GM12878 (cell line): ENCODE results near the gene PDS5A. TPM values are rescaled to one million over a fixed set of nuclear protein-coding genes. Genes with fewer than 3 reads are reported as not detected.

Experiments
- CBX5 ChIP-seq: sonication (generic); IDR thresholded peaks from 2 replicates; pipeline ENCODE4 v1.6.1; 2016; ENCODE audit warnings: low read depth, moderate library complexity, mild to moderate bottlenecking, inconsistent platforms
- E2F8 ChIP-seq: fragments of 450-650 bp; IDR thresholded peaks from 2 replicates; pipeline ENCODE4 v1.6.1; 2018; ENCODE audit warnings: mild to moderate bottlenecking, low read depth, moderate library complexity; ENCODE audit not compliant: partially characterized antibody
- ELK1 ChIP-seq: IDR thresholded peaks from 2 replicates; pipeline ENCODE4 v1.6.1; 2012; ENCODE audit warnings: low read depth, low read length, improper control_type of control experiment
- HDAC2 ChIP-seq: fragments of 200-600 bp; sonication (generic); IDR thresholded peaks from 2 replicates; pipeline ENCODE4 v1.6.1; 2017
- IKZF1 ChIP-seq: fragments of 450-650 bp; conservative IDR thresholded peaks from 2 replicates; pipeline ENCODE4 v1.6.1; 2017; ENCODE audit warnings: antibody characterized with exemption, mild to moderate bottlenecking
- IRF4 ChIP-seq: IDR thresholded peaks from 2 replicates; pipeline ENCODE4 v1.6.1; 2011; ENCODE audit warnings: low read depth, low read length
- JUND ChIP-seq: IDR thresholded peaks from 2 replicates; pipeline ENCODE4 v1.6.1; 2012; ENCODE audit warnings: low read depth, mild to moderate bottlenecking, low read length, improper control_type of control experiment, moderate library complexity
- KLF5 ChIP-seq: fragments of 450-650 bp; IDR thresholded peaks from 2 replicates; pipeline ENCODE4 v1.6.1; 2014; ENCODE audit warnings: mild to moderate bottlenecking; ENCODE audit not compliant: partially characterized antibody
- MAX ChIP-seq: IDR thresholded peaks from 2 replicates; pipeline ENCODE4 v1.6.1; 2012; ENCODE audit warnings: low read depth, low read length, improper control_type of control experiment
- MYC ChIP-seq: IDR thresholded peaks from 2 replicates; pipeline ENCODE4 v1.6.1; 2011; ENCODE audit warnings: mild to moderate bottlenecking, low read length, moderate library complexity, inconsistent platforms; ENCODE audit not compliant: insufficient read depth, insufficient replicate concordance, insufficient read length, severe bottlenecking
- NFXL1 ChIP-seq: fragments of 450-650 bp; IDR thresholded peaks from 2 replicates; pipeline ENCODE4 v1.6.1; 2017; ENCODE audit warnings: antibody characterized with exemption, mild to moderate bottlenecking, borderline replicate concordance
- NFYB ChIP-seq: IDR thresholded peaks from 2 replicates; pipeline ENCODE4 v1.6.1; 2011; ENCODE audit warnings: low read depth, mild to moderate bottlenecking, low read length, improper control_type of control experiment, moderate library complexity; ENCODE audit not compliant: insufficient read depth
- PAX8 ChIP-seq: fragments of 450-650 bp; IDR thresholded peaks from 2 replicates; pipeline ENCODE4 v1.6.1; 2017; ENCODE audit warnings: mild to moderate bottlenecking, moderate library complexity
- POLR2AphosphoS5 ChIP-seq: IDR thresholded peaks from 2 replicates; pipeline ENCODE4 v1.6.1; 2011; ENCODE audit warnings: mild to moderate bottlenecking, low read length, inconsistent platforms
- REST ChIP-seq: IDR thresholded peaks from 2 replicates; pipeline ENCODE4 v1.6.1; 2012; ENCODE audit warnings: mild to moderate bottlenecking, low read depth, low read length
- RUNX3 ChIP-seq: IDR thresholded peaks from 2 replicates; pipeline ENCODE4 v1.6.1; 2012; ENCODE audit warnings: low read length, inconsistent platforms
- SIN3A ChIP-seq: IDR thresholded peaks from 2 replicates; pipeline ENCODE4 v1.6.1; 2012; ENCODE audit warnings: low read depth, low read length, improper control_type of control experiment
- SPI1 ChIP-seq: IDR thresholded peaks from 2 replicates; pipeline ENCODE4 v1.6.1; 2011; ENCODE audit warnings: low read depth, mild to moderate bottlenecking, low read length, moderate library complexity, borderline replicate concordance; ENCODE audit not compliant: insufficient read depth
- STAT1 ChIP-seq: fragments of 450-650 bp; conservative IDR thresholded peaks from 2 replicates; pipeline ENCODE4 v1.6.1; 2014; ENCODE audit warnings: antibody characterized with exemption, mild to moderate bottlenecking
- USF1 ChIP-seq: IDR thresholded peaks from 2 replicates; pipeline ENCODE4 v1.6.1; 2011; ENCODE audit warnings: borderline replicate concordance, low read depth, mild to moderate bottlenecking, moderate library complexity, mixed read lengths, low read length; ENCODE audit not compliant: insufficient read depth; ENCODE audit errors: extremely low read length
- ZNF217 ChIP-seq: fragments of 450-650 bp; IDR thresholded peaks from 2 replicates; pipeline ENCODE4 v1.6.1; 2017; ENCODE audit warnings: antibody characterized with exemption, mild to moderate bottlenecking
- polyA plus RNA-seq, 11 experiments: library from polyadenylated mRNA; depleted of rRNA in 4 of 11; unstranded in 6 of 11; stranded (reverse) in 5 of 11; fragments of >200 nt; fragmentation: Nextera tagmentation in 4 of 11; fragmentation: Illumina TruSeq in 1 of 11; extraction: Ambion mirVana in 4 of 11; extraction: Trizol in 1 of 11; gene quantifications; 1 replicate in 1 of 11; 2 replicates in 10 of 11; pipeline versions ENCODE4 v1.2.1 to v1.2.3, GENCODE V29; 2011 to 2016; ENCODE audit warnings: inconsistent platforms in 2 of 11, missing spikeins in 2 of 11, low read depth in 1 of 11
- total RNA-seq, 4 experiments: library from RNA; depleted of rRNA in 3 of 4; stranded (reverse); fragments of >200 nt in 3 of 4; fragmentation: Illumina TruSeq in 1 of 4; extraction: Trizol in 1 of 4; gene quantifications; 2 replicates each; pipeline versions ENCODE4 v1.2.1 to v1.2.3, GENCODE V29; 2013 to 2021

PDS5A gene
- total and polyA plus RNA-seq, 10 of the 15 experiments (the other 5 are each of a cell fraction or from before 2014, with no cell fraction given): 13.7 to 69.7 (median 52.3) TPM

- TF ChIP-seq RUNX3 (peak; percentile 71), JUND (no peak), MYC (no peak), CBX5 (0 out of 2 replicates have a peak, but pooled peaks have one; percentile 69), USF1 (no peak), SPI1 (no peak), E2F8 (no peak), KLF5 (no peak), SIN3A (peak; percentile 59; the same call in 1 of the 2 replicates), ZNF217 (no peak), STAT1 (no peak), NFXL1 (no peak), IKZF1 (peak; percentile 45; the same call in 1 of the 2 replicates), PAX8 (no peak), REST (no peak), MAX (no peak; the same call in 1 of the 2 replicates), ELK1 (0 out of 2 replicates have a peak, but pooled peaks have one; percentile 17), NFYB (no peak), POLR2AphosphoS5 (no peak), IRF4 (0 out of 2 replicates have a peak, but pooled peaks have one; percentile 46), HDAC2 (no peak)
These were observed 1.4 kb downstream of the PDS5A start (continued) for GRCh38 chr4:39976141-39976944.
